Measurements from ENCODE around the gene NFE2.
"Not testable (repeated sequence)": the region's sequence is repeated elsewhere in the genome, so short reads cannot be mapped to it uniquely, and the experiment has no call there.

The NFE2 gene

GRCh38 chr12:54300732-54301427 is at the start of gene NFE2:
NFE2 (minus strand) TSS chr12:54301015; CDS start chr12:54295248, 5,767 bp downstream.
- DNase-seq, result no peak

GRCh38 chr12:54349679-54350078 is 48.9 kb upstream of the NFE2 start:
- no peak for DNase-seq

- no peak for DNase-seq
Measured at GRCh38 chr12:54349036-54349435, 48.2 kb upstream of the NFE2 start.

GRCh38 chr12:54341378-54342300 is 40.8 kb upstream of the NFE2 start:
- DNase-seq, result no peak

GRCh38 chr12:54340846-54341245 is 40.0 kb upstream of the NFE2 start:
- DNase-seq, result no peak

GRCh38 chr12:54338698-54339296 is 38.0 kb upstream of the NFE2 start:
- no peak for DNase-seq

GRCh38 chr12:54337854-54338650 is 37.2 kb upstream of the NFE2 start:
- no peak for DNase-seq

- DNase-seq, result no peak
Measured at GRCh38 chr12:54337280-54337842, 36.5 kb upstream of the NFE2 start.

GRCh38 chr12:54333420-54334034 is 32.7 kb upstream of the NFE2 start:
- DNase-seq, result no peak

- DNase-seq, result no peak
Measured at GRCh38 chr12:54331461-54331860, 30.6 kb upstream of the NFE2 start.

- no peak for DNase-seq
Measured at GRCh38 chr12:54330442-54330841, 29.6 kb upstream of the NFE2 start.

GRCh38 chr12:54329759-54330158 is 28.9 kb upstream of the NFE2 start:
- DNase-seq, result no peak

GRCh38 chr12:54328595-54329337 is 28.0 kb upstream of the NFE2 start:
- DNase-seq, result no peak

- DNase-seq, result not testable (repeated sequence)
Measured at GRCh38 chr12:54325442-54326109, 24.8 kb upstream of the NFE2 start.

GRCh38 chr12:54324617-54325441 is 24.0 kb upstream of the NFE2 start, which contains the start of gene COPZ1:
COPZ1 (plus strand) TSS chr12:54325131; CDS start chr12:54325164, 33 bp downstream.
- DNase-seq, result peak; percentile 94 to 99

- DNase-seq, result no peak
Measured at GRCh38 chr12:54321363-54321762, 20.5 kb upstream of the NFE2 start.

GRCh38 chr12:54312309-54312708 is 11.5 kb upstream of the NFE2 start:
- not testable (repeated sequence) for DNase-seq

GRCh38 chr12:54311051-54311450 is 10.2 kb upstream of the NFE2 start:
- no peak for DNase-seq

Data from hippocampal formation (tissue), 2 donors.